DND-41 (cell line): Measurements from ENCODE around the gene CDCA8.

ENCODE experiments used
- ATAC-seq: fragments of 200-7000 bp; cut with Tn5 transposase; 3 replicates; pipeline ENCODE4 v1.9.1; 2021; ENCODE audit warnings: low read depth; ENCODE audit not compliant: insufficient read depth
- DNase-seq: peaks from one replicate; pipeline ENCODE4 v3.0.0-alpha.2; 2020
- H2AFZ ChIP-seq: 2 replicates; pipeline ENCODE4 v1.6.0; 2012; ENCODE audit warnings: low read depth, low read length
- H3K27ac ChIP-seq: 2 replicates; pipeline ENCODE4 v1.5.1; 2012; ENCODE audit warnings: low read length, inconsistent platforms
- H3K27me3 ChIP-seq: fragments of 200-600 bp; sonication (generic); 2 replicates; pipeline ENCODE4 v1.6.0; 2012; ENCODE audit warnings: low read length, mild to moderate bottlenecking, inconsistent platforms; ENCODE audit not compliant: insufficient read depth, poor library complexity
- H3K36me3 ChIP-seq: 2 replicates; pipeline ENCODE4 v1.5.1; 2012; ENCODE audit warnings: low read length, inconsistent platforms; ENCODE audit not compliant: insufficient read depth
- H3K4me1 ChIP-seq: 2 replicates; pipeline ENCODE4 v1.5.1; 2012; ENCODE audit warnings: mild to moderate bottlenecking, low read length; ENCODE audit not compliant: insufficient read depth
- H3K4me2 ChIP-seq: 2 replicates; pipeline ENCODE4 v1.6.0; 2012; ENCODE audit warnings: mild to moderate bottlenecking, moderate library complexity, low read length, inconsistent platforms; ENCODE audit not compliant: insufficient read depth
- H3K4me3 ChIP-seq, 2 experiments: fragments of 200-600 bp in 1 of 2; shearing (Covaris generic) in 1 of 2; 2 replicates each; pipeline ENCODE4 v1.5.1; 2012 to 2016; ENCODE audit warnings: inconsistent platforms in 2 of 2, low read length in 2 of 2, mild to moderate bottlenecking in 2 of 2, low read depth in 1 of 2, moderate library complexity in 1 of 2
- H3K79me2 ChIP-seq: 2 replicates; pipeline ENCODE4 v1.6.0; 2012; ENCODE audit warnings: low read length, inconsistent platforms; ENCODE audit not compliant: insufficient read depth
- H3K9ac ChIP-seq: 2 replicates; pipeline ENCODE4 v1.6.0; 2012; ENCODE audit warnings: low read depth, mild to moderate bottlenecking, inconsistent platforms, low read length, moderate library complexity
- H3K9me3 ChIP-seq: 2 replicates; pipeline ENCODE4 v1.5.1; 2012; ENCODE audit warnings: low read length, moderate library complexity, mild to moderate bottlenecking, inconsistent platforms; ENCODE audit not compliant: insufficient read depth, severe bottlenecking
- H4K20me1 ChIP-seq: 2 replicates; pipeline ENCODE4 v1.6.0; 2012; ENCODE audit warnings: low read length; ENCODE audit not compliant: insufficient read depth
- EZH2 ChIP-seq: IDR thresholded peaks from 3 replicates; pipeline ENCODE4 v1.6.1; 2012; ENCODE audit warnings: borderline replicate concordance, low read depth, mild to moderate bottlenecking, moderate library complexity, low read length, inconsistent platforms; ENCODE audit not compliant: severe bottlenecking
- TF ChIP-seq, protein P1 (sequence below): IDR thresholded peaks from 2 replicates; pipeline ENCODE4 v1.5.1; 2012; ENCODE audit warnings: borderline replicate concordance, low read length, moderate library complexity, mild to moderate bottlenecking; ENCODE audit not compliant: poor library complexity, severe bottlenecking; ENCODE audit errors: extremely low read depth

CDCA8 gene

DNA sequence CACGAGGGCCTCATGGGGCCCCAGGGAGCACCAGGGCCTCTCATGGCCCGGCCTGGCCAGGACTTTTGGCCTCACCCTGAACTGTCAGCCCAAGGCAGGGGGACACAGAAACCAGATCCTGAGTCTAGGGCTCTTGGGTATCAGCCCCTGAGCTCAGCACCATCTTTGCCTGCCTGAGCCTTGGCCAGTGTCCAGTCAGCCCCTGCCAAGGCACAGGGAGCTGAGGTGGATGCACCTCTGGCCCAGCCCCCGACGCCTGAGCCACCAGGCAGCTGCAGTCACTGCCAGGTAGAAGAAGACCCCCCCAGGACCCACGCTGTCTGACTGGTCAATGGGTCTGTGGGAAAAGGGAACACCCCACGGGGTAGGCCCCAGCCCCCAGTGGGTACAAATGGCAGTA is 25.3 kb downstream of the CDCA8 start:
- no peaks in the 10 kb centered on the region for H3K9me3 ChIP-seq
- H3K36me3 ChIP-seq: no peaks in the 10 kb centered on the region
- no peaks in the 10 kb centered on the region for H3K27me3 ChIP-seq
- no peaks in the 10 kb centered on the region for H4K20me1 ChIP-seq
- no peak overlapping the region for H3K4me2 ChIP-seq
- no peak overlapping the region for H3K27ac ChIP-seq
- no peak for TF ChIP-seq EZH2
- TF ChIP-seq, protein P1, sequence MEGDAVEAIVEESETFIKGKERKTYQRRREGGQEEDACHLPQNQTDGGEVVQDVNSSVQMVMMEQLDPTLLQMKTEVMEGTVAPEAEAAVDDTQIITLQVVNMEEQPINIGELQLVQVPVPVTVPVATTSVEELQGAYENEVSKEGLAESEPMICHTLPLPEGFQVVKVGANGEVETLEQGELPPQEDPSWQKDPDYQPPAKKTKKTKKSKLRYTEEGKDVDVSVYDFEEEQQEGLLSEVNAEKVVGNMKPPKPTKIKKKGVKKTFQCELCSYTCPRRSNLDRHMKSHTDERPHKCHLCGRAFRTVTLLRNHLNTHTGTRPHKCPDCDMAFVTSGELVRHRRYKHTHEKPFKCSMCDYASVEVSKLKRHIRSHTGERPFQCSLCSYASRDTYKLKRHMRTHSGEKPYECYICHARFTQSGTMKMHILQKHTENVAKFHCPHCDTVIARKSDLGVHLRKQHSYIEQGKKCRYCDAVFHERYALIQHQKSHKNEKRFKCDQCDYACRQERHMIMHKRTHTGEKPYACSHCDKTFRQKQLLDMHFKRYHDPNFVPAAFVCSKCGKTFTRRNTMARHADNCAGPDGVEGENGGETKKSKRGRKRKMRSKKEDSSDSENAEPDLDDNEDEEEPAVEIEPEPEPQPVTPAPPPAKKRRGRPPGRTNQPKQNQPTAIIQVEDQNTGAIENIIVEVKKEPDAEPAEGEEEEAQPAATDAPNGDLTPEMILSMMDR: no peak
- no peak for DNase-seq
- no peak overlapping the region for H3K4me3 ChIP-seq
- no peak overlapping the region for H3K9ac ChIP-seq
- no peak for ATAC-seq
- no peaks in the 10 kb centered on the region for H3K4me1 ChIP-seq
- no peaks in the 10 kb centered on the region for H3K79me2 ChIP-seq
- no peak overlapping the region for H2AFZ ChIP-seq

- DNase-seq: no peak
- no peak overlapping the region for H3K4me3 ChIP-seq
- no peaks in the 10 kb centered on the region for H3K4me1 ChIP-seq
- no peak for ATAC-seq
- H2AFZ ChIP-seq: no peak overlapping the region
- no peak overlapping the region for H3K9ac ChIP-seq
- H3K27me3 ChIP-seq: no peaks in the 10 kb centered on the region
- no peaks in the 10 kb centered on the region for H3K9me3 ChIP-seq
- no peaks in the 10 kb centered on the region for H4K20me1 ChIP-seq
- H3K4me2 ChIP-seq: no peak overlapping the region
- H3K27ac ChIP-seq: no peak overlapping the region
- TF ChIP-seq EZH2: no peak
- TF ChIP-seq, protein P1: no peak
- no peaks in the 10 kb centered on the region for H3K36me3 ChIP-seq
- no peaks in the 10 kb centered on the region for H3K79me2 ChIP-seq
These were observed 26.0 kb downstream of the CDCA8 start for GRCh38 chr1:37718181-37718900.

GRCh38 chr1:37718901-37719571 is 26.7 kb downstream of the CDCA8 start:
- H3K9ac ChIP-seq: no peak overlapping the region
- no peak overlapping the region for H2AFZ ChIP-seq
- H3K36me3 ChIP-seq: no peaks in the 10 kb centered on the region
- no peaks in the 10 kb centered on the region for H3K4me1 ChIP-seq
- no peaks in the 10 kb centered on the region for H4K20me1 ChIP-seq
- no peak overlapping the region for H3K27ac ChIP-seq
- no peak overlapping the region for H3K4me3 ChIP-seq
- no peaks in the 10 kb centered on the region for H3K9me3 ChIP-seq
- H3K79me2 ChIP-seq: no peaks in the 10 kb centered on the region
- DNase-seq (no peak), ATAC-seq (no peak)
- no peak overlapping the region for H3K4me2 ChIP-seq
- no peaks in the 10 kb centered on the region for H3K27me3 ChIP-seq
- TF ChIP-seq, protein P1: no peak
- TF ChIP-seq EZH2: no peak
